GM18499 (cell line): ENCODE data around the gene THSD4.

ENCODE experiments used
- ATAC-seq: cut with Tn5 transposase; IDR thresholded peaks from one replicate; pipeline ENCODE4 v1.9.1; 2021; ENCODE audit warnings: moderate number of reproducible peaks; ENCODE audit not compliant: insufficient read depth, unreplicated experiment

Gene THSD4

GRCh38 chr15:71801935-71802655 is 686.8 kb downstream of the THSD4 start:
- no peak for ATAC-seq

- no peak for ATAC-seq
Observed at GRCh38 chr15:71802770-71803169, 687.5 kb downstream of the THSD4 start.

GRCh38 chr15:71804226-71804625 is 689.0 kb downstream of the THSD4 start:
- no peak for ATAC-seq

- no peak for ATAC-seq
Observed at GRCh38 chr15:71804695-71805470, 689.6 kb downstream of the THSD4 start.

- no peak for ATAC-seq
Observed at GRCh38 chr15:71806452-71806931, 691.2 kb downstream of the THSD4 start.

- no peak for ATAC-seq
Observed at GRCh38 chr15:71807125-71807629, 691.9 kb downstream of the THSD4 start.

- ATAC-seq, result no peak
Observed at GRCh38 chr15:71807691-71808091, 692.4 kb downstream of the THSD4 start.

GRCh38 chr15:71808311-71809020 is 693.2 kb downstream of the THSD4 start:
- ATAC-seq, result no peak

GRCh38 chr15:71809346-71809745 is 694.1 kb downstream of the THSD4 start:
- ATAC-seq, result no peak

- no peak for ATAC-seq
Observed at GRCh38 chr15:71810256-71811035, 695.2 kb downstream of the THSD4 start, which contains the start of gene NR2E3. NR2E3 (plus strand) TSS chr15:71810554; CDS start chr15:71810744, 190 bp downstream.

GRCh38 chr15:71811036-71811736 is 695.9 kb downstream of the THSD4 start:
- no peak for ATAC-seq

GRCh38 chr15:71811752-71812735 is 696.8 kb downstream of the THSD4 start:
- ATAC-seq, result no peak

- no peak for ATAC-seq
Observed at GRCh38 chr15:71812966-71813722, 697.9 kb downstream of the THSD4 start.

- no peak for ATAC-seq
Observed at GRCh38 chr15:71813723-71814470, 698.6 kb downstream of the THSD4 start.

GRCh38 chr15:71815301-71815700 is 700.0 kb downstream of the THSD4 start:
- ATAC-seq, result no peak

- ATAC-seq, result no peak
Observed at GRCh38 chr15:71817351-71817750, 702.1 kb downstream of the THSD4 start.

GRCh38 chr15:71820127-71820526 is 704.9 kb downstream of the THSD4 start:
- no peak for ATAC-seq
